OCI-LY7 (cell line): Measurements from ENCODE around the gene KNDC1. TPM values are rescaled to one million over a fixed set of nuclear protein-coding genes. Genes with fewer than 3 reads are reported as not detected.

Experiments used
- BruUV-seq: library from RNA; stranded (reverse); fragments of 400-500 nt; replicated peaks from 2 replicates; lab custom pipeline; 2021; lab: Mats Ljungman, UMichigan
- CTCF ChIA-PET: fragments of 300-600 bp; sonication (Branson Sonifier 250); formaldehyde crosslinking; loops from one replicate; lab custom pipeline; 2022; ENCODE audit warnings: antibody characterized with exemption; ENCODE audit not compliant: unreplicated experiment; lab: Charles Lee
- POLR2A ChIA-PET: fragments of 300-600 bp; sonication (Branson Sonifier 250); formaldehyde crosslinking; loops from one replicate; lab custom pipeline; 2022; ENCODE audit warnings: antibody characterized with exemption; lab: Charles Lee
- DNase-seq: peaks from one replicate; pipeline ENCODE4 v3.0.0-alpha.2; 2015; ENCODE audit warnings: low spot score
- H2AFZ ChIP-seq: fragments of 200-600 bp; sonication (generic), shearing (Covaris generic); 2 replicates; pipeline ENCODE4 v1.6.1; 2014; ENCODE audit warnings: mild to moderate bottlenecking, antibody characterized with exemption, low read length, moderate library complexity
- H3K27ac ChIP-seq: fragments of 200-600 bp; sonication (generic); 2 replicates; pipeline ENCODE4 v1.5.1; 2014; ENCODE audit warnings: mixed run types, low read depth, mild to moderate bottlenecking, moderate library complexity, low read length, inconsistent platforms; ENCODE audit not compliant: poor library complexity, severe bottlenecking
- H3K36me3 ChIP-seq: fragments of 200-600 bp; sonication (generic); 2 replicates; pipeline ENCODE4 v1.6.1; 2014; ENCODE audit warnings: mild to moderate bottlenecking, antibody characterized with exemption, low read length, moderate library complexity, mixed read lengths; ENCODE audit not compliant: insufficient read depth
- H3K4me1 ChIP-seq: fragments of 200-600 bp; sonication (generic); 2 replicates; pipeline ENCODE4 v1.5.1; 2014; ENCODE audit warnings: mild to moderate bottlenecking, low read length; ENCODE audit not compliant: insufficient read depth, poor library complexity, severe bottlenecking
- H3K4me2 ChIP-seq: fragments of 200-600 bp; sonication (generic); 2 replicates; pipeline ENCODE4 v1.6.1; 2014; ENCODE audit warnings: mild to moderate bottlenecking, low read length
- H3K4me3 ChIP-seq: fragments of 200-600 bp; sonication (generic); 2 replicates; pipeline ENCODE4 v1.5.1; 2014; ENCODE audit warnings: mild to moderate bottlenecking, low read depth, low read length; ENCODE audit not compliant: poor library complexity, severe bottlenecking
- H3K79me2 ChIP-seq: fragments of 200-600 bp; sonication (generic); 2 replicates; pipeline ENCODE4 v1.6.1; 2016; ENCODE audit warnings: low read depth, mild to moderate bottlenecking, low read length, moderate library complexity, mixed read lengths; ENCODE audit not compliant: insufficient read depth
- H3K9me2 ChIP-seq: fragments of 200-600 bp; sonication (generic); 2 replicates; pipeline ENCODE4 v1.6.1; 2016; ENCODE audit warnings: mild to moderate bottlenecking, low read length, mixed read lengths; ENCODE audit not compliant: insufficient read depth
- H3K9me3 ChIP-seq: fragments of 200-600 bp; sonication (generic); 2 replicates; pipeline ENCODE4 v1.6.1; 2014; ENCODE audit warnings: mild to moderate bottlenecking, mixed run types, low read length, mixed read lengths
- H4K20me1 ChIP-seq: fragments of 200-600 bp; sonication (generic); 2 replicates; pipeline ENCODE4 v1.6.1; 2014; ENCODE audit warnings: mild to moderate bottlenecking, antibody characterized with exemption, low read length, moderate library complexity, mixed read lengths; ENCODE audit not compliant: insufficient read depth
- EZH2phosphoT487 ChIP-seq: fragments of 200-600 bp; sonication (generic); IDR thresholded peaks from 2 replicates; pipeline ENCODE4 v1.6.1; 2018; ENCODE audit warnings: low read depth, borderline replicate concordance, mild to moderate bottlenecking, mixed run types, antibody characterized with exemption, low read length, moderate library complexity, mixed read lengths
- intact Hi-C: fragments of 100-400 bp; cut with micrococcal nuclease; formaldehyde crosslinking; loops from one replicate; pipeline ENCODE4 v1.10.0; 2022; ENCODE audit not compliant: unreplicated experiment
- total RNA-seq, 2 experiments: library from RNA; depleted of rRNA in 1 of 2; stranded (reverse); fragments of >200 nt in 1 of 2; shearing (Covaris generic) in 1 of 2; gene quantifications; 2 replicates each; pipeline ENCODE4 v1.2.3, GENCODE V29; 2014 to 2022
- TF ChIP-seq, protein P1 (sequence below): fragments of 200-600 bp; sonication (generic); conservative IDR thresholded peaks from 2 replicates; pipeline ENCODE4 v1.5.1; 2014; ENCODE audit warnings: mild to moderate bottlenecking, antibody characterized with exemption, low read length, moderate library complexity, mixed read lengths

Gene KNDC1
- total RNA-seq, 2 experiments from 2014 or later, result not detected

DNA sequence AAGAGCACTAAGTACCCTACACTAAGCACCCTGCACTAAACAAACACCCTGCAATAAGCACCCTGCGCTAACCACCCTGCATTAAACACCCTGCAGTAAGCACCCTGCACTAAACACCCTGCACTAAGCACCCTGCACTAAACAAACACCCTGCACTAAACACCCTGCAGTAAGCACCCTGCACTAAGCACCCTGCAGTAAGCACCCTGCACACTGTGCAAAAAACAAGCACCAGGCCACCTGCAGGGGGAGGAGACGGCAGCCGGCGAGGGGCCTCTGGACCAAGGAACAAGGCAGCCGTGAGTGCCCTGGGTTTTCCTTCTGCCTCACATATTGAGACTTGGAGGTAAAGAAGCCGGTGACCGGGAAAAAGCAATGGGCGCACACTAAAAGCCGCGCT, 30.2 kb downstream of the KNDC1 start:
- Histone ChIP-seq H3K36me3 (no peaks in the 10 kb centered on the region), H3K4me3 (no peak overlapping the region), H3K4me1 (no peaks in the 10 kb centered on the region), H3K79me2 (no peaks in the 10 kb centered on the region), H4K20me1 (no peaks in the 10 kb centered on the region), H3K4me2 (no peak overlapping the region), H2AFZ (no peak overlapping the region), H3K9me2 (no peaks in the 10 kb centered on the region), H3K27ac (no peak overlapping the region), H3K9me3 (no peaks in the 10 kb centered on the region)
- BruUV-seq, result no TSS peak
- intact Hi-C loops, result no loop called here
- no peak for TF ChIP-seq EZH2phosphoT487
- TF ChIP-seq, protein P1, sequence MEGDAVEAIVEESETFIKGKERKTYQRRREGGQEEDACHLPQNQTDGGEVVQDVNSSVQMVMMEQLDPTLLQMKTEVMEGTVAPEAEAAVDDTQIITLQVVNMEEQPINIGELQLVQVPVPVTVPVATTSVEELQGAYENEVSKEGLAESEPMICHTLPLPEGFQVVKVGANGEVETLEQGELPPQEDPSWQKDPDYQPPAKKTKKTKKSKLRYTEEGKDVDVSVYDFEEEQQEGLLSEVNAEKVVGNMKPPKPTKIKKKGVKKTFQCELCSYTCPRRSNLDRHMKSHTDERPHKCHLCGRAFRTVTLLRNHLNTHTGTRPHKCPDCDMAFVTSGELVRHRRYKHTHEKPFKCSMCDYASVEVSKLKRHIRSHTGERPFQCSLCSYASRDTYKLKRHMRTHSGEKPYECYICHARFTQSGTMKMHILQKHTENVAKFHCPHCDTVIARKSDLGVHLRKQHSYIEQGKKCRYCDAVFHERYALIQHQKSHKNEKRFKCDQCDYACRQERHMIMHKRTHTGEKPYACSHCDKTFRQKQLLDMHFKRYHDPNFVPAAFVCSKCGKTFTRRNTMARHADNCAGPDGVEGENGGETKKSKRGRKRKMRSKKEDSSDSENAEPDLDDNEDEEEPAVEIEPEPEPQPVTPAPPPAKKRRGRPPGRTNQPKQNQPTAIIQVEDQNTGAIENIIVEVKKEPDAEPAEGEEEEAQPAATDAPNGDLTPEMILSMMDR, result no peak
- ChIA-PET POLR2A (no interaction called here), CTCF (no interaction called here)
- no peak for DNase-seq

DNA sequence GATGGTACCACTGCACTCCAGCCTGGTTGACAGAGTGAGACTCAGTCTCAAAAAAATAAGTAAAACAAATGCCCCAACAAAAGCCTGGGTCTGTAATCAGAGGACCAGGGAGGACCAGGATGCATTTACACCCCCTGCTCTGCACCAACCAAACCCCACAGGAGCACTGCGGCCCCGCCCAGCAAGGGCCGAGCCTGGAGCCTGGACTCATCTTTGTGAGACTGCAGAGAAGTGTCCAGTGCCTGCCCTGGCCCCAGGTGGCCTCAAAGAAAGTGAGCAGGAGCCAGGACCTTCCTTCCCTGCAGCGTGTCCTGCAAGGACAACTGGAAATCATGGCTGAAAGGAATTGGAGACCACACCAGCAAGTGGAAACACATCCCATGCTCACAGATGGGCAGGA, 31.6 kb downstream of the KNDC1 start:
- DNase-seq, result no peak
- TF ChIP-seq EZH2phosphoT487, result no peak
- TF ChIP-seq, protein P1, result no peak
- Histone ChIP-seq H3K27ac (no peak overlapping the region), H3K9me2 (no peaks in the 10 kb centered on the region), H3K79me2 (no peaks in the 10 kb centered on the region), H3K9me3 (no peaks in the 10 kb centered on the region), H4K20me1 (no peaks in the 10 kb centered on the region), H3K4me1 (no peaks in the 10 kb centered on the region), H3K36me3 (no peaks in the 10 kb centered on the region), H2AFZ (no peak overlapping the region), H3K4me2 (no peak overlapping the region), H3K4me3 (no peak overlapping the region)
- no TSS peak for BruUV-seq
- ChIA-PET CTCF (no interaction called here), POLR2A (no interaction called here)
- intact Hi-C loops, result no loop called here

DNA sequence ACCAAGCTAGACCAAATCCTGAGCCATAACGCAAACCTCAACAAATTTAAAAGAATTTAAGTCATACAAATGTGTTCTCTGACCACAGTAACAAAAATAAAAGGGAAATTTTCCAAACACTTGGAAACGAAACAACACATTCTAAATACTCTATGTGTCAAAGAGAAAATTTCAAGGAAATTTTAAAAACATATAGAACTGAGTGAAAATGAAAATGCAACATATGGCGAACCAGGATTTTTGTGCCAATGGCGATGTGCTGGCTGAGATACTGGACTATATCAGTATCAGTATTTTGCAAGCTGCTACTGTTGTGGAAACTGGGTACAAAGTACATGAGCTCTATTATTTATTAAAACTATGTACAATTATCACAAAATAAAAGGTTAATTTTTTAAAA, 34.1 kb downstream of the KNDC1 start:
- Histone ChIP-seq H3K9me3 (no peaks in the 10 kb centered on the region), H3K9me2 (no peaks in the 10 kb centered on the region), H4K20me1 (no peaks in the 10 kb centered on the region), H3K27ac (no peak overlapping the region), H3K36me3 (no peaks in the 10 kb centered on the region), H3K4me2 (no peak overlapping the region), H3K4me3 (no peak overlapping the region), H3K4me1 (no peaks in the 10 kb centered on the region), H3K79me2 (no peaks in the 10 kb centered on the region), H2AFZ (no peak overlapping the region)
- ChIA-PET CTCF (no interaction called here), POLR2A (no interaction called here)
- intact Hi-C loops, result no loop called here
- no TSS peak for BruUV-seq
- TF ChIP-seq, protein P1, result no peak
- no peak for TF ChIP-seq EZH2phosphoT487
- DNase-seq, result no peak
